Measurements from ENCODE around the gene GXYLT1. TPM values are rescaled to one million over a fixed set of nuclear protein-coding genes. Genes with fewer than 3 reads are reported as not detected.

The GXYLT1 gene
- total RNA-seq, 1 experiment from 2014 or later = 28.1 TPM

DNA sequence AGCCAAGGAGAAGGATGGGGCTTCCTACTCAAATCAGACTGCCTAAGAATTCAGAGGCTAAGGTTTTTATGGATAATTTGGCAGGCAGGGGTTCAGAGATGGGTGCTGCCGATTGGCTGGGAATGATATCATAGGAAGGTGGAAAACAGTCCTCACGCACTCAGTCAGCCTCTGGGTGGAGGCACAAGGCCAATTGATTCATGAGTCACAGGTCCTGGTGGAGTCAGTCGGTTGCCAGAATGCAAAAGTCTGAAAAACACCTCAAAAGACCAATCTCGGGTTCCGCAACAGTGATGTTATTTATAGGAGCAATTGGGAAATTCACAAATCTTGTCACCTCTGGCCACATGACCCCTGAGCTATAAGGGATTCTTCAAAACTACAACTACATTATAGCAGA, 105.5 kb downstream of the GXYLT1 start:
- no TSS peak for BruUV-seq (replicated peaks)
- 0 out of 2 replicates have a peak, but pooled peaks cover 7% of the 10 kb centered on the region for H3K9me3 ChIP-seq
- intact Hi-C loops (cut with micrococcal nuclease; ENCODE audit: unreplicated experiment) = no loop called here
- Mint-ChIP-seq H3K36me3 (ENCODE audit: insufficient read depth, unreplicated experiment) (no peaks in the 10 kb centered on the region), H3K27ac (ENCODE audit: unreplicated experiment) (no peak overlapping the region), H3K4me3 (ENCODE audit: unreplicated experiment) (no peak overlapping the region), H3K9me3 (ENCODE audit: unreplicated experiment) (peaks cover 20% of the 10 kb centered on the region), H3K27me3 (ENCODE audit: insufficient read depth, unreplicated experiment) (peaks cover 12% of the 10 kb centered on the region), H3K4me1 (ENCODE audit: low read depth, unreplicated experiment) (no peaks in the 10 kb centered on the region)
- H3K27me3 ChIP-seq (replicated peaks; ENCODE audit: control insufficient read depth, insufficient read depth, low read length) = no peaks in the 10 kb centered on the region
- POLR2A ChIA-PET = no interaction called here
- DNase-seq = no peak
- CTCF ChIA-PET = interaction anchor here (0.5 kb wide), 1 partner anchor 17 kb away, joined by 3 read pairs; no protein-coding TSS in a partner anchor
- no peaks in the 10 kb centered on the region for H3K36me3 ChIP-seq (ENCODE audit: control insufficient read depth, insufficient read depth, low read length)
- TF ChIP-seq, protein P1, sequence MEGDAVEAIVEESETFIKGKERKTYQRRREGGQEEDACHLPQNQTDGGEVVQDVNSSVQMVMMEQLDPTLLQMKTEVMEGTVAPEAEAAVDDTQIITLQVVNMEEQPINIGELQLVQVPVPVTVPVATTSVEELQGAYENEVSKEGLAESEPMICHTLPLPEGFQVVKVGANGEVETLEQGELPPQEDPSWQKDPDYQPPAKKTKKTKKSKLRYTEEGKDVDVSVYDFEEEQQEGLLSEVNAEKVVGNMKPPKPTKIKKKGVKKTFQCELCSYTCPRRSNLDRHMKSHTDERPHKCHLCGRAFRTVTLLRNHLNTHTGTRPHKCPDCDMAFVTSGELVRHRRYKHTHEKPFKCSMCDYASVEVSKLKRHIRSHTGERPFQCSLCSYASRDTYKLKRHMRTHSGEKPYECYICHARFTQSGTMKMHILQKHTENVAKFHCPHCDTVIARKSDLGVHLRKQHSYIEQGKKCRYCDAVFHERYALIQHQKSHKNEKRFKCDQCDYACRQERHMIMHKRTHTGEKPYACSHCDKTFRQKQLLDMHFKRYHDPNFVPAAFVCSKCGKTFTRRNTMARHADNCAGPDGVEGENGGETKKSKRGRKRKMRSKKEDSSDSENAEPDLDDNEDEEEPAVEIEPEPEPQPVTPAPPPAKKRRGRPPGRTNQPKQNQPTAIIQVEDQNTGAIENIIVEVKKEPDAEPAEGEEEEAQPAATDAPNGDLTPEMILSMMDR (IDR thresholded peaks at IDR 0.05; ENCODE audit: insufficient read depth in 1 of 2, low read depth in 1 of 2, low read length in 1 of 2, severe bottlenecking in 1 of 2, unreplicated experiment in 1 of 2) = no peak
- H3K4me3 ChIP-seq (ENCODE audit: low read depth, low read length) = no peak overlapping the region
- no peaks in the 10 kb centered on the region for H3K4me1 ChIP-seq

DNA sequence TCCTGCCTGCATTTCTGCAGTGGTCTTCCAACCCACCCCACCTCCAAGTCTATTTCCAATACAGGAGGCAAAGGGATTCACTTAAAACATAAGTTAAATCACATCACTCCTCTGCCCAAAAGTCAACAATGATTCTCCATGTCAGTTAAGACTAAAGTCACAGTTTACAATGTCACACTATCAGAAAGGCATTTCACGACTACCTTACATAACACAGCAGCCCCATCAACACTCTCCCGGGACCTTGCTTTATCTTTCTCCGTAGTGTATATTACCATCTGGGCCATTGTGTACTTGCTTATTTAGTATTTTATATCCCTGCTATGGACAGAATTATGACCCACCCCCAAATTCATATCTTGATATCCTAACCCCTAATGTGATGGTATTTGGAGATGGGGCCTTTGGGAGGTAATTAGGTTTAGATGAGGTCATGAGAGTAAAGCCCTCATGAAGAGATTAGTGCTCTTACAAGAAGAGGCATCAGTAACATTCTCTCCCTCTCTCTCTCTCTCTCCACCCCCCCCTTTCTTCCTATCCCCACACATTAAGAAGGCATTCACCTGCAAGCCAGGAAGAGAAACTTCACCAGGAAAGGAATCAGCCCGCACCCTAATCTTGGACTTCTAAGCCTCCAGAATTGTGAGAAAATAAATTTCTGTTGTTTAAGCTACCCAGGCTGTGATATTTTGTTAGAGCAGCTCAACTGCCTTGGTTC, 112.7 kb downstream of the GXYLT1 start:
- no peaks in the 10 kb centered on the region for H3K4me1 ChIP-seq
- H3K27ac Mint-ChIP-seq (ENCODE audit: unreplicated experiment) = no peak overlapping the region
- BruUV-seq (replicated peaks) = no TSS peak

More for the DNA sequence above, 112.7 kb downstream of the GXYLT1 start:
- no peaks in the 10 kb centered on the region for H3K27me3 ChIP-seq (replicated peaks; ENCODE audit: control insufficient read depth, insufficient read depth, low read length)
- ChIA-PET POLR2A (no interaction called here), CTCF (no interaction called here)
- Mint-ChIP-seq H3K36me3 (ENCODE audit: insufficient read depth, unreplicated experiment) (no peaks in the 10 kb centered on the region), H3K4me3 (ENCODE audit: unreplicated experiment) (no peak overlapping the region), H3K4me1 (ENCODE audit: low read depth, unreplicated experiment) (no peaks in the 10 kb centered on the region), H3K27me3 (ENCODE audit: insufficient read depth, unreplicated experiment) (peaks cover 16% of the 10 kb centered on the region), H3K9me3 (ENCODE audit: unreplicated experiment) (peaks cover 13% of the 10 kb centered on the region)
- intact Hi-C loops (cut with micrococcal nuclease; ENCODE audit: unreplicated experiment) = no loop called here
- DNase-seq = no peak
- H3K4me3 ChIP-seq (ENCODE audit: low read depth, low read length) = no peak overlapping the region
- H3K36me3 ChIP-seq (ENCODE audit: control insufficient read depth, insufficient read depth, low read length) = no peaks in the 10 kb centered on the region
- 0 out of 2 replicates have a peak, but pooled peaks cover 7% of the 10 kb centered on the region for H3K9me3 ChIP-seq
- TF ChIP-seq, protein P1 (IDR thresholded peaks at IDR 0.05; ENCODE audit: insufficient read depth in 1 of 2, low read depth in 1 of 2, low read length in 1 of 2, severe bottlenecking in 1 of 2, unreplicated experiment in 1 of 2) = no peak

Other genes starting within 250 kb of the GXYLT1 start
- gene YAF2, start 93.4 kb upstream of the GXYLT1 start, total RNA-seq (2022) = 29.2 and 33.2 TPM in 2 replicates
- gene ZCRB1, start 181.2 kb upstream of the GXYLT1 start, total RNA-seq (2022) = 46.6 and 52.1 TPM in 2 replicates
- gene PPHLN1, start 181.3 kb upstream of the GXYLT1 start, total RNA-seq (2022) = 83.7 and 87.6 TPM in 2 replicates

Data from Caco-2 (cell line).